Measurements from ENCODE around the gene IER3.
"Not testable (repeated sequence)": the region's sequence is repeated elsewhere in the genome, so short reads cannot be mapped to it uniquely, and the experiment has no call there.

The IER3 gene

DNA sequence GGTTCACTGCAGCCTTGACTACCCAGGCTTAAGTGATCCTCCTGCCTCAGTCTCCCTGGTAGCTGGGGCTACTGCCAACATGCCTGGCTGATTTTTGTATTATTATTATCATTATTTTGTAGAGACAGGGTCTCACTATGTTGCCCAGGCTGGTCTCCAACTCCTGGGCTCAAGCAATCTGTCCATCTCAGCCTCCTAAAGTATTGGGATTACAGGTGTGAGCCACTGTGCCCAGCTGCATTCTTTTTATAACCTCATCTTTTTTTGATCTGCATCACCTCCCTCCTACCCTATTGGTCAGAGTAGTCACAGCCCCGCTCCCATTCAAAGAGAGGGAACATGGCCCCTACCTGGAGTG lies 23.6 kb upstream of the IER3 start:
- no peak for DNase-seq

DNA sequence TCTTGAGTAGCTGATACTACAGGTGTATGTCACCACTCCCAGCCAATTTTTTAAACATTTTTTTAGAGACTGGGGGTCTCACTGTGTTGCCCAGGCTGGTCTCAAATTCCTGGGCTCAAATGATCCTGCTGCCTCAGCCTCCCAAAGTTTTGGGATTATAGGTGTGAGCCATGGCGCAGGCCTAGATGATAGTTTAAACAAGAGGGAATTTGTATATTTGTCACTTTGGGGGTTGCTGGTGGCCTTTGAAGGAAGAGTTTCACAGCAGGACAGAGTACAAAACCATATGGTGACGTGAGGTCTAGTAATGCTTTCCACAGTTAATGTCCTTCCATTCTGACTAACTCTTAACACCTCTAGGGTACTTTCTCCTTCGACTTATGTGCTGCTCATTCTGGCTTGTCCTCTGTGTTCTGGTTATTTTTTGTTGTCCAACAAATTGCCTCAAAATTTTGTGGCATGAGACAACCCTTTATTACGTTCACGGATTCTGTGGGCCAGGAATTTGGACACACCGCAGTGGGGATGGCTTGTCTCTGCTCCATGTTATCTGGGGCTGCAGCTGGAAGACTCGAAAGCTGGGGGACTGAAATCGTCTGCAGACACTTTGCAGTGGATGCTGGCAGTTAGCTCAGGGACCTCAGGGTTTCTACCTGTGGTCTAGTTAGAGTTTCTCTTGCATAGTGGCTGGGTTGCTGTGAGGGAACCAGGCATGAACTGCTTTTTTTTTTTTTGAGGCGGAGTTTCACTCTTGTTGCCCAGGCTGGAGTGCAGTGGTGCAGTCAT lies 23.0 kb upstream of the IER3 start:
- no peak for DNase-seq

DNA sequence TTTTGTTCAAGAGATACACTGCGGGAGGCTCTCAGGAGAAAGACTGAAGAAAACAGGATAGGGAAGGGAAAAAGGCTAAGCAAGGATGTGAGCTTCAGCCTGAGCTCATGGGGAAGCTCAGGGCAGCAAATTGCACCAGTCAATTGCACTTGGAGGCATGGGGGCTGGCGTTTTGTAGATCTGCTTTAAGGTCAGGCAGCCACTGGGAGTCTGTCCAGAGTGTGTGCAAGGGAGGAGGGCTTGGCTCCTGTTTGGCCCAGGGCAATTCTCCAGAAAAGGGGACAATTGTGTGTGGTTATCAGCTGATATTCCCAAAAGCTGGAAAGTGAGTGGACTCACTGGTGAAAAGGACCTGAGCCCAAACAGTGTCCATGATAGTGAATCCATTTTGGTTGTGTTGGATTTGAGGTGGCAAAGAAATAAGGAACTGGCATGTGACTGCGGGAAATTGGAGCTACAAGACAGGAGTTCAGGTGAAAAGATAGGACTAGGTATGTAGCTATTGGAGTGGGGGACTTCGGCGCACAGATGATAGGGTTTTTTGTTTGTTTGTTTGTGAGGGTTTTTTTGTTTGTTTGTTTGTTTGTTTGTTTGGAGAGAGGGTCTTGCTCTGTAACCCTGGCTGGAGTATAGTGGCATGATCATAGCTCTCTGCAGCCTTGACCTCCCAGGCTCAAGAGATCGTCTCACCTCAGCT lies 22.3 kb upstream of the IER3 start:
- DNase-seq: no peak

DNA sequence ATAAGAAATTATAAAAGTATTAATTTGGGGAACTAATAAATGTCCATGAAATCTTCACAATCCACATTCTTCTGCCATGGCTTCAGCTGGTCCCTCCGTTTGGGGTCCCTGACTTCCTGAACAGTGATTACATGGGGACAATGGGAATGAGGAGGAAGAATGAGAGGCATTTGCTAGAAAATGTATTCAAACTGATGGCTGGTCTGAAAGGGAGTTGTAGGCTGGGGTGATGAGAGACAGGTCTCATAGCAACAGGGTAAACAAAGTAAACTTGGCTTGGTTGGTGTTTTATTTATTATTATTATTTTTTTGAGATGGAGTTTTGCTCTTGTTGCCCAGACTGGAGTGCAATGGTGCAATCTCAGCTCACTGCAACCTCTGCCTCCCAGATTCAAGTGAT lies 21.1 kb upstream of the IER3 start:
- DNase-seq: not testable (repeated sequence)

DNA sequence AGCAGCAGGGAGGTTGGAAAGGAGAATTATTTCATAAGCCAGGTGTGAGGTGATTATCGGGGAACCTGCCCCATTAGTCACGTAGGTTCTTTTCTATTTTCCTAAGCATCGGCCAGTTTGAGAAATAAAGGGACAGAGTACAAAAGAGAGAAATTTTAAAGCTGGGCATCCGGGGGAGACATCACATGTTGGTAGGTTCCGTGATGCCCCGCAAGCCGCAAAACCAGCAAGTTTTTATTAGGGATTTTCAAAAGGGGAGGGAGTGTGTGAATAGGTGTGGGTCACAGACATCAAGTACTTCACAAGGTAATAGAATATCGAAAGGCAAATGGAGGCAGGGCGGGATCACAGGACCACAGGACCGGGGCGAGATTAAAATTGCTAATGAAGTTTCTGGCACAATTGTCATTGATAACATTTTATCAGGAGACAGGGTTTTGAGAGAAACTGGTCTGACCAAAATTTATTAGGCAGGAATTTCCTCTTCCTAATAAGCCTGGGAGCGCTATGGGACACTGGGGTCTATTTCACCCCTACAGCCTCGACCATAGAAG lies 20.2 kb upstream of the IER3 start:
- not testable (repeated sequence) for DNase-seq

DNA sequence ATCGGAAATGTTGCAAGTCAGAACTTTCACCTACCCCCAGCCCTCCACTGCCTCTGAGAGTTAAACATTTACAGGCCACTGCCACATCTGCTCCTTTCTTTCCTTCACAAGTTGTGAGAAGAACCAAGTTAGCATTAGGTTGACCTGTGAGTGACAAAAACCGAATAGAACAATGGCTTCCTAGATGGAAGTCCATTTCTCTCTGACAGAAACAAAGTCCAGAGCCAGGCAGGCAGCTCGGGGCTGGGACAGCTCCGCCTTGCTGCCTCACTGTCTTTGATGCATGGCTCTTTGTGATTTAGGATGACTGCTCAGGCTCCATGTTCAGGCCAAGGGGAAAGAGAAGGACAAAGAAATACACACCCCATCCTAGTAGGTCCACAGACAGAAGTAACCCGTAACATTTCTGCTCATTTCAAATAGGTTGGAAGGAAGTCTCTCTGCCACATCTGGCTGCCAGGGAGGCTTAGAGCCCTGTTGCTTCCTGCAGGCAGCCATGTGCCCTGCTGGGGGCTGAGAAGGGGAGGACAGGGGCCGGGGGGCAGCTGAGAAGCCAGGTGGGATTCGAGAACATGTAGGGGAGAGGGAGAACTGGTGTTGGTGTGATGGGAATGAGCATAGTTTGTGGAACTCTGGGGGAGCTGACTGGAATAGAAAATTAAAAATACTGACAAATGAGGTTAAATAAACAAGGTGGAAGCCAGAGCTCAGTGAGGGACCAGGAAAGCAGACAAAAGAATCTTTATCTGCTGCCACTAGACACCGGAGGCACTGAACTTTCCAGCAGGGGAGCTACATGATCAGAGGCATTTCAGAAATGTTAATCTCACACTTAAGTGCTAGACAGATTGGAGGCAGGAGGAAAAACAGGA lies 19.5 kb upstream of the IER3 start:
- DNase-seq: no peak

DNA sequence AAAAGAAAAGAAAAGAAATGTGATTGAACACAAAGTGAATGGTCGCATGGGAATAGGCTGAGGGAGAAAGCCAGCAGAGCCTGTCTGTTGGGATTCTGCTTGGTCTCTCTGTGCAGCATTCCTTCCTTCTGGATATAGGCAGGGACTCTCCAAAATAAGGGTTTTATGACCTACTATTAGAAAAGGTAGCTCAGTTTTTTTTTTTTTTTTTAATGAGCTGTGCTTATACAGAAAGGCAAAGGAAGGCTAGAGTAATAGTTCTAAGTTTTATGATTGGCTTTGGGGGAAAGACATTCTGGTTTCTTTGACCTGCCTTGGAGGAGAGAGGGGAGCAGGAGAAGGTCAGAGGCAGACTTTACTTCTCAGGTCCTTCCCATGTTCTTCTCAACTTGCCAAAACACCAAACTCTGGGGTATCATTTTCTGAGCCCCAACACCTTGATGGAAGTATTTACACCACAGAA lies 18.8 kb upstream of the IER3 start:
- no peak for DNase-seq

DNA sequence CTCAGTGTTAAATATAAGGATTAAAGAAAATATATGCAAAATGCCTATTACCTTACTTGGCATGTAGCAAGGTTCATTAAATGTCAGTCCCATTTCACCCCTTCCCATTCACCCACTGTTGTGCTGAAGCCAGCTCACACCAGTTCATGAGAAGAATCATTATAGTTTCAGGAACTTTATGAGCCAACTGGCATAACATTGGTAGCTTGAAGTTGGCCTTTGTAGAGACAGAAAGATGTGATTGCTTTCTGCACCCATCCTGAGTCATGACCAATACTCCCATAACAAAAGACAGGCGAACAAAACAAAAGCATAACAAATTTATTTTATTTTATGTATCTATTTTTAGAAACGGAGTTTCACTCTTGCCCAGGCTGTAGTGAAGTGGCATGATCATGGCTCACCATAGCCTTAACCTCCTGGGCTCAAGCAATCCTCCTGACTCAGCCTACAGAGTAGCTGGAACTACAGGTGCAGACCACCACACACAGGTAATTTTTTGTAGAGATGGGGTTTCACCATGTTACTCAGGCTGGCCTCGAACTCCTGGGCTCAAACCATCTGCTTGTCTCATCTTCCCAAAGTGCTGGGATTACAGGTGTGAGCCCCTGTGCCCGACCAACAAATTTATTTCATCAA lies 17.6 kb upstream of the IER3 start:
- no peak for DNase-seq

DNA sequence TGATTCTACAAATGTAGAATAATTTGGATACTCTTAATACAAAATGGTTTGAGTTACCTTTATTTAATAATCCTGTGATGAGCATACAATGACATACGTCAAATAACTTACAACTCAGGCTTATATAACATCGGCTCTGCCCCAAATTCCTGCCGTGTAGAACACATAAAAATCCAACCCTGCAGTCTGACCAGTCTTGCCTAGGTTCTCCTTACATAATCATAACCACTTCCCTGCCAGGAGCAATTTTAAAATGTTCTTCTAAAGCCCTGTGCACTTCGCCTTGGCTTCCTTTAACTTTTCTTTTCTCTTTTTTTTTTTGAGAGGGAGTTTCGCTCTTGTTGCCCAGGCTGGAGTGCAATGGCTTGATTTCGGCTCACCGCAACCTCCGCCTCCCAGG lies 16.2 kb upstream of the IER3 start:
- DNase-seq: no peak

DNA sequence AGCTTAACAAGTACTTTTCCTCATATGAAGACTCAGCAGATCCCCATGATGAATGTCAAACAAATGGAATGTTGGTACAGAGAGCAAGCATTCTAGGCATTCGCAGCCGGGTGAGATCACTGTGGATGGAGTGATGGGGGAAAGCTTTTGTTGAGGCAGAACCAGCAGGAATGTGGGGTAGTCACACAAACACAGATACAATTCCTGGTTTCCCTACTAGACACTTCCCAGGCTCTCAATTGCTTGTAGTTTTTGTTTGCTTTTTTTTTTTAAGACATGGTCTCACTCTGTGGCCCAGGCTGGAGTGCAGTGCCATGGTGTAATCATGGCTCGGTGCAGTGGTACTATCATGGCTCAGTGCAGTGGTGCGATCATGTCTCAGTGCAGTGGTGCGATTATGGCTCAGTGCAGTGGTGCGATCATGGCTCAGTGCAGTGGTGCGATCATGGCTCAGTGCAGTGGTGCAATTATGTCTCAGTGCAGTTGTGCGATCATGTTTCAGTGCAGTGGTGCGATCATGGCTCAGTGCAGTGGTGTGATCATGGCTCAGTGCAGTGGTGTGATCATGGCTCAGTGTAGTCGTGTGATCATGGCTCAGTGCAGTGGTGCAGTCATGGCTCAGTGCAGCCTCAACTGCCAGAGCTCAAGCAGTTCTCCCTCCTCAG lies 15.4 kb upstream of the IER3 start:
- DNase-seq: no peak

DNA sequence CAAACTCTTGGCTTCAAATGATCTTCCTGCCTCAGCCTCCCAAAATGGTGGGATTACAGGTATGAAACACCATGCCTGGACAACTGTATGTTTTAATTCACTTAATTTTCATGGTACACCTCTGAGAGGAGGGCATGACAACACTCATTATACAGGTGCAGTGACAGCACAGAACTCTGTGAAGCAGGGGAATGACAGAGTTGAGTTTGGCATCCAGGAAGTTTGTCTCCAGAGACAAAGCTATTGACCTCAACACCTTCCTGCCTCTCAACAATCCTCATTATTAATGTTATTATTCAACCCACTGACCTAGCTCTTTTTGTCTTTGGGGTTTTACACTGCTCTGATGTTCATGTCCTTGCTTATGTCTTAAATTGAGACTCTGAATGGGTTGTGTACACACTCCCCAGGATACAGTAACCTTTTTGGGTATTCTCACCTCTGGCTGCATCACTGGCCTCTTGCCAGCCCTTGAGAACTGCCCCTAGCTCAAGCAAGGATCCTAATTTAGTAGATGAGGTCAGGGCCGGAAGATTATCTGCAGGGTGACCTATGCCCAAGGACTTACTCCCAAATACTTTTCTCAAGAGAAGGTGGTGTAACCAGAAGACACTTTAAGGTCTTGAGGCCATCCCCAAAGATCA lies 13.0 kb upstream of the IER3 start:
- DNase-seq: no peak

DNA sequence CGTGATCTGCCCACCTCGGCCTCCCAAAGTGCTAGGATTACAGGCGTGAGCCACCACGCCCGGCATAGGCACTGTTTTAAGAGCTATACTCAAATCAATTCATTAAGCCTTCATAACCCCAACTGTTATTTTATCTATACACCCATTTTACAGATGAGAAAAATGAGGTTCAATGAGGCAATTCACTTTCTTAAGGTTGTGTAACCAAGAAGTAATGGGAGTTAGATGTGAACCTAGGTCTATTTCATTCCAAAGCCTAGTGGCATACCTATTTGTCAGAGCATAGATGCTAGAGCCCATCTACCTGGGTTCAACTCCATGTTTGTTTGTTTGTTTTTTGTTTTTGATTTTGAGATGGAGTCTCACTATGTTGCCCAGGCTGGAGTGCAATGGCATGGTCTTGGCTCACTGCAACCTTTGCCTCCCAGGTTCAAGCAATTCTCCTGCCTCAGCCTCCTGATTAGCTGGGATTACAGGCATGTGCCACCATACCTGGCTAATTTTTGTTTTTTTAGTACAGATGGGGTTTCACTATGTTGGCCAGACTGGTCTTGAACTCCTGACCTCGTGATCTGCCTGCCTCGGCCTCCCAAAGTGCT lies 12.2 kb upstream of the IER3 start:
- not testable (repeated sequence) for DNase-seq

DNA sequence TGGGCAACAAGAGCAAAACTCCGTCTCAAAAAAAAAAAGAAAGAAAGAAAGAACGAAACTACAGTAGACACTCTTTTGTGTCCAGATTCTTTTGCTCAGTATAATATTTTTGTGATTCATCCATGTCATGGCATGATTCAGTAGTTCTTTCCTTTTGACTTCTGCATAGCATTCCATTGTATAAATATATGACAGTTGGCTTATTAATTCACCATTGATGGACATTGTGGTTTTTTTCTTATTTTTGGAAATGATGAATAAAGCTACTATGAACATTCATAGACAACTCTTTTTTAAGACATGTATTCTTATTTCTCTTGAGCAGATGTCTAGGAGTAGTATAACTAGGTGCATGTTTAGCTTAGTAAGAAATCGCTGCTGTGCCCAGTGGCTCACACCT lies 10.3 kb upstream of the IER3 start:
- no peak for DNase-seq

DNA sequence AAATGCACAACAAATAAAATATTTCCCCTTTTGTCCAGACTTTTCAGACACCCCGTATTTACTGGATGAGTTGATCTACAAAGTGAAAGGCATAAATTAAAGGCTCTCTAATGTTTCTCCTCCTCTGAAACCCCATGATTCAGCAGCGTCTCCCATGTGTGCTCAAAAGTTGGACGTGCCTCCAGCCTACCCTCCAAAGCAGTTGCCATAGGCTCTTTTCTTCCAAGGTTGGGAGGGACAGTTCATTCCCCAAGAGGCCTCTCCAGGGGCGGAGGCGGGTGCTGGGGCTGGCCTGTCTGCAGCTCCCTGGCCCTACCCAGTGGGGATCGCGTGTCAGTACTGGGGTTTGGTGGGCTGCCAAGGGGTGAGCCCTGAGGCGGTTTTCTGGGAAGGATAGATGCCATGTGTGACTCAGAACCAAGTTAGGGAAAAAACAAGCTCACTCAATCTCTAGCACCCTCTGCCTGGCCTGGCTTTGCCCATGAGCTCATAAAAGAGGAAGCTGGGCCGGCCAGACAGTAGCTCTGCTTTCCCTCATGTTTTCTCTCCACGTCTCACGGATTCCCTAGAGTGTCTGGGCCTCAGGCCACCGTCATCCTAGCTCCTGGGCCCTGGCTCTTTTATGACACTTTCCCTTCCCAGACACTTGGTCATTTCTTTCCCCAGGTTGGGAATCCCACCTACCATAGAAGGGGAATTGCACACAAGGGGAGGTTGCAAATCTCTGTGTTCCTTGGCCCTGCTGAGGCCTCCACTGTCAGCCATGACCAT lies 8.0 kb upstream of the IER3 start:
- peak; percentile 24 for DNase-seq

DNA sequence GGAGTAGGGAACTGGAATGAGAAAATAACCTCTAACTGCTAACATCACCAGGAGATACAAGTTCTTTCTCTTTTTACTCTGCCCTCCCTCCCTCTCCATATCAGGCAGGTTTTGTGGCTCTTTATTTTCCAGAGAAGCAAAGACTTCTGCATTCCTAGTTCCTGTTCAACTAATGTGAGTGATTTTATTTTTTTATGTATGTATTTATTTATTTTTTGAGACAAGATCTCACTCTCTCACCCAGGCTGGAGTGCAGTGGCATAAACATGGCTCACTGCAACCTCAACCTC lies 6.0 kb upstream of the IER3 start:
- DNase-seq: no peak

DNA sequence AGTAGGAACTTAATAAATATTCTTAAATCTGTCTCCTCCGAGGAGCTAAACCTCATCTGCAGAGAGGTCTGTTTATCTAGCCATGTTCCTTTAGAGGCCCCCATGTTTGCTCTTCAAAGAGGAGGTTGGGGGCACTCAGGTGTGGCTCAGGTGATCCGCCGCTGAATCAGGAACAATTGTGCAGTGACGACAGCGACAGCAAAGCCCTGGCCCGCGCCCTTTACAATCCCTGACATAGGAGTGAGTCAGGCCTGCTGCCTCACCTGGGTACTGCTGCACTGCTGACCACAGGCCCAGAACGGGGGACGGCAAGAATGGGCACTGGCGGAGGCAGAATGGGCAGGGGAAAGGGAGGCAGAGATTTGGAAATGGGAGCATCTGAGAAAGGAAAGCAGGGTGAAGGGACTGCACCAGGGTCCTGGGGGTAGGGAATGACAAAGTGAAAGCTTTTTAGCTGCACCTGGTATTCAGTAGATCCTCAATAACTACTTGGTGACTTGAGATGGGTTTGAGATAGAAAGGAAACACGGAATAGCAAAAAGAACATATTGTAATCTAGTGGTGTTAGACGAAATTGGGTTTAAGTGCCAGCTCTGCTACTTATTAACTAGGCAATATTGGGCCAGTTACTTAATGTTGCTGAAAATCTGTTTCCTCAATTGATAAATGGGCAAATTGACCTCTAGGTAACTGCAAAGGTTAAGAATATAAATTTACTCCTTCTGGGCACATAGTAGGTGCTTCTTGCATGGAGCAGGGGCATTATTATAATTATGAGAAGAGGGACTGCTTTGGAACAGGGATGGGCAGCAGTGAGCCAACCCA lies 5.4 kb upstream of the IER3 start:
- no peak for DNase-seq

DNA sequence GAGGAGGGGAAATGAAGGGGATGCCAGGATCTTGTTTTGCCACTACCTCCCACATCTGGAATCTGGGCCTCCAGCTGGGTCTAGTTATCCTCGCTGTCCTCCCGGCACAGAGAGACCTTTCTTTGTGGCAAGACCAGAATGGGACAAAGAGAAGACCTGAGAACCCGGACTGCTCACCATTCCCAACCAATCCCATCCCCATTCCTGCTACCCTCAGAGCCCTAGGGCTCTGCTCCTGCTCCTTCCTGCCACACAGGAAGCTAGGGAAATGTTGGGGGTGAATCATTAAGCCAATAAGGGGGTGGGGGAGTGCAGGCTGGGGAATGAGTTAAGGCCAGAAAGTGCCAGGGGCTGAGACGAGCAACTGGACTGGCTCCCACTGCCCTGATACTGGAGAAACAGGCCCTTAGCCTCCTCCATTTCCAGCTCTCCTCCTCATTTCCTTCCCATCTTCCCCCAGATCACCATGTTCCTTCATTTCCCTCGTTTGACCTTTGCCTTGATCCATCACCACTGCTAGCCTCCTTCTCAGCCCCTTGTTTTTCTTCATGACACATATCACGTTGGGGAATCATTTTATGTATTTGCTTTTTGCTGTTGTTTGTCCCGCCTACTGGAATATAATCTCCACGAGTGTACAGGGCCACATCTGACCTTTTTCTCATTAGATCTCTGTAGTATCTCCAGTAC lies 4.6 kb upstream of the IER3 start:
- no peak for DNase-seq

DNA sequence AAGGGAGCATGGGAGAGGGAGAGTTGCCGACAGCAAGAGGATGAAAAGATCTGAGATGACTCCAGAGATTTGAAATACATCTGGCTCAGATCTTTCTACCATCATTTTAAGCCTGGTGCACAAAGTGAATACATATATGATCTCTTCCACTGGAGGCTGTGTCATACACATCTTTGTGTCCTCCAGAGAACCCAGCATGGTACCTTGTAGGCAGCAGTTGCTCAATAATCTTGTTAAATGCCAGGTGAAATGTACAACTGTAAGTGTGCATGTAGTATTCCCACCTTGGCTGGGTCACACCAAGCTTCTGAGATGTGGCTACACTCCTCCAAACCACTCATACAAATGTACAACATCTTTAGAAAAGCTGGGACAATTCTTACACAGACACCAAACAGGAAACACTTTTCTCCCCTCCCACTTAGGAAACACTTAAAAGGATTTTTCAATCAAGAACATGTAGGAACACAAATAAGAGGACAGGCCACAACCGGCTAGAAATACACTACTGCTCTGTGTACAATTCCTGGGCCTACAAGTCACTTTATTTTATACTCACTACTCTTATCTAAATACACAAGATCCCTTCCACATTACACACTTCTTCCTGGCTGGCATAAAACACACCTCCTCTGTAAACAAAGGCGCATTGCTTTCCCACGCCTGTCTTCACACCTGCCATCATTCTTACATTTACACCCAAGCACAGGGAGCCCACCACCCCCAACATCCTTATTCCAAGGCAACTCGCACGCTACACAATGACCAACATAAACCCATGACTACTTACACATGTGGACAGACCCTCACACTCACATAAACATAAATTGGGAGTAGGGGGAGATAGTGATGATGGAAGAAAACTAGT lies 3.8 kb upstream of the IER3 start:
- DNase-seq: no peak
